OCI-LY7 (cell line): ENCODE data around the gene ATP1B3. TPM values are rescaled to one million over a fixed set of nuclear protein-coding genes. Genes with fewer than 3 reads are reported as not detected.

Source experiments
- BruUV-seq: library from RNA; stranded (reverse); fragments of 400-500 nt; replicated peaks from 2 replicates; lab custom pipeline; 2021; lab: Mats Ljungman, UMichigan
- CTCF ChIA-PET: fragments of 300-600 bp; sonication (Branson Sonifier 250); formaldehyde crosslinking; loops from one replicate; lab custom pipeline; 2022; ENCODE audit warnings: antibody characterized with exemption; ENCODE audit not compliant: unreplicated experiment; lab: Charles Lee
- POLR2A ChIA-PET: fragments of 300-600 bp; sonication (Branson Sonifier 250); formaldehyde crosslinking; loops from one replicate; lab custom pipeline; 2022; ENCODE audit warnings: antibody characterized with exemption; lab: Charles Lee
- DNase-seq: peaks from one replicate; pipeline ENCODE4 v3.0.0-alpha.2; 2015; ENCODE audit warnings: low spot score
- H2AFZ ChIP-seq: fragments of 200-600 bp; sonication (generic), shearing (Covaris generic); 2 replicates; pipeline ENCODE4 v1.6.1; 2014; ENCODE audit warnings: mild to moderate bottlenecking, antibody characterized with exemption, low read length, moderate library complexity
- H3K27ac ChIP-seq: fragments of 200-600 bp; sonication (generic); 2 replicates; pipeline ENCODE4 v1.5.1; 2014; ENCODE audit warnings: mixed run types, low read depth, mild to moderate bottlenecking, moderate library complexity, low read length, inconsistent platforms; ENCODE audit not compliant: poor library complexity, severe bottlenecking
- H3K36me3 ChIP-seq: fragments of 200-600 bp; sonication (generic); 2 replicates; pipeline ENCODE4 v1.6.1; 2014; ENCODE audit warnings: mild to moderate bottlenecking, antibody characterized with exemption, low read length, moderate library complexity, mixed read lengths; ENCODE audit not compliant: insufficient read depth
- H3K4me1 ChIP-seq: fragments of 200-600 bp; sonication (generic); 2 replicates; pipeline ENCODE4 v1.5.1; 2014; ENCODE audit warnings: mild to moderate bottlenecking, low read length; ENCODE audit not compliant: insufficient read depth, poor library complexity, severe bottlenecking
- H3K4me2 ChIP-seq: fragments of 200-600 bp; sonication (generic); 2 replicates; pipeline ENCODE4 v1.6.1; 2014; ENCODE audit warnings: mild to moderate bottlenecking, low read length
- H3K4me3 ChIP-seq: fragments of 200-600 bp; sonication (generic); 2 replicates; pipeline ENCODE4 v1.5.1; 2014; ENCODE audit warnings: mild to moderate bottlenecking, low read depth, low read length; ENCODE audit not compliant: poor library complexity, severe bottlenecking
- H3K79me2 ChIP-seq: fragments of 200-600 bp; sonication (generic); 2 replicates; pipeline ENCODE4 v1.6.1; 2016; ENCODE audit warnings: low read depth, mild to moderate bottlenecking, low read length, moderate library complexity, mixed read lengths; ENCODE audit not compliant: insufficient read depth
- H3K9me2 ChIP-seq: fragments of 200-600 bp; sonication (generic); 2 replicates; pipeline ENCODE4 v1.6.1; 2016; ENCODE audit warnings: mild to moderate bottlenecking, low read length, mixed read lengths; ENCODE audit not compliant: insufficient read depth
- H3K9me3 ChIP-seq: fragments of 200-600 bp; sonication (generic); 2 replicates; pipeline ENCODE4 v1.6.1; 2014; ENCODE audit warnings: mild to moderate bottlenecking, mixed run types, low read length, mixed read lengths
- H4K20me1 ChIP-seq: fragments of 200-600 bp; sonication (generic); 2 replicates; pipeline ENCODE4 v1.6.1; 2014; ENCODE audit warnings: mild to moderate bottlenecking, antibody characterized with exemption, low read length, moderate library complexity, mixed read lengths; ENCODE audit not compliant: insufficient read depth
- CTCF ChIP-seq: fragments of 200-600 bp; sonication (generic); conservative IDR thresholded peaks from 2 replicates; pipeline ENCODE4 v1.5.1; 2014; ENCODE audit warnings: mild to moderate bottlenecking, antibody characterized with exemption, low read length, moderate library complexity, mixed read lengths
- EZH2phosphoT487 ChIP-seq: fragments of 200-600 bp; sonication (generic); IDR thresholded peaks from 2 replicates; pipeline ENCODE4 v1.6.1; 2018; ENCODE audit warnings: low read depth, borderline replicate concordance, mild to moderate bottlenecking, mixed run types, antibody characterized with exemption, low read length, moderate library complexity, mixed read lengths
- intact Hi-C: fragments of 100-400 bp; cut with micrococcal nuclease; formaldehyde crosslinking; loops from one replicate; pipeline ENCODE4 v1.10.0; 2022; ENCODE audit not compliant: unreplicated experiment
- total RNA-seq, 2 experiments: library from RNA; depleted of rRNA in 1 of 2; stranded (reverse); fragments of >200 nt in 1 of 2; shearing (Covaris generic) in 1 of 2; gene quantifications; 2 replicates each; pipeline ENCODE4 v1.2.3, GENCODE V29; 2014 to 2022

Gene ATP1B3
- total RNA-seq, 2 experiments from 2014 or later = 53.8 to 133 TPM

- CTCF ChIA-PET = no interaction called here
- Histone ChIP-seq H3K36me3 (peaks cover 10% of the 10 kb centered on the region; the same call in 1 of the 2 replicates), H3K79me2 (no peaks in the 10 kb centered on the region), H3K4me3 (no peak overlapping the region), H2AFZ (no peak overlapping the region), H3K4me2 (no peak overlapping the region), H3K27ac (no peak overlapping the region), H3K4me1 (no peaks in the 10 kb centered on the region), H4K20me1 (no peaks in the 10 kb centered on the region), H3K9me3 (no peaks in the 10 kb centered on the region), H3K9me2 (no peaks in the 10 kb centered on the region)
- TF ChIP-seq CTCF (no peak), EZH2phosphoT487 (no peak)
- intact Hi-C loops = no loop called here
- POLR2A ChIA-PET = no interaction called here
- no peak for DNase-seq
- no TSS peak for BruUV-seq
Measured at GRCh38 chr3:141933421-141934300, 57.2 kb downstream of the ATP1B3 start.

- H3K27ac ChIP-seq = no peak overlapping the region
- H3K36me3 ChIP-seq = 0 out of 2 replicates have a peak, but pooled peaks cover 3% of the 10 kb centered on the region
- H4K20me1 ChIP-seq = no peaks in the 10 kb centered on the region
- ChIA-PET POLR2A (interaction anchor here (0.6 kb wide), 1 partner anchor 42 kb away, joined by 3 read pairs; no protein-coding TSS in a partner anchor), CTCF (no interaction called here)
- H3K4me3 ChIP-seq = no peak overlapping the region
- no peaks in the 10 kb centered on the region for H3K9me3 ChIP-seq
- no peaks in the 10 kb centered on the region for H3K9me2 ChIP-seq
- intact Hi-C loops = no loop called here
- no peak for TF ChIP-seq CTCF
- no peak for TF ChIP-seq EZH2phosphoT487
- no peak overlapping the region for H3K4me2 ChIP-seq
- no peaks in the 10 kb centered on the region for H3K4me1 ChIP-seq
- H2AFZ ChIP-seq = no peak overlapping the region
- H3K79me2 ChIP-seq = no peaks in the 10 kb centered on the region
- DNase-seq = no peak
- no TSS peak for BruUV-seq
Measured at GRCh38 chr3:141934354-141934753, 57.9 kb downstream of the ATP1B3 start.

GRCh38 chr3:141938011-141938500, 61.6 kb downstream of the ATP1B3 start:
- no peaks in the 10 kb centered on the region for H4K20me1 ChIP-seq
- H3K79me2 ChIP-seq = no peaks in the 10 kb centered on the region
- TF ChIP-seq EZH2phosphoT487 (no peak), CTCF (no peak)
- H3K9me3 ChIP-seq = no peaks in the 10 kb centered on the region
- no peaks in the 10 kb centered on the region for H3K36me3 ChIP-seq
- H3K4me3 ChIP-seq = no peak overlapping the region
- H3K4me1 ChIP-seq = no peaks in the 10 kb centered on the region
- H3K27ac ChIP-seq = no peak overlapping the region
- intact Hi-C loops = no loop called here
- H3K9me2 ChIP-seq = no peaks in the 10 kb centered on the region
- BruUV-seq = no TSS peak
- no peak overlapping the region for H2AFZ ChIP-seq
- ChIA-PET POLR2A (interaction anchor here (0.7 kb wide), 1 partner anchor 14 kb away, joined by 4 read pairs; no protein-coding TSS in a partner anchor), CTCF (no interaction called here)
- no peak for DNase-seq
- no peak overlapping the region for H3K4me2 ChIP-seq
